VCaP (cell line): Measurements from ENCODE around the gene PANK2.

ENCODE experiments used
- H3K27ac ChIP-seq: fragments of 450-650 bp; 2 replicates; pipeline ENCODE4 v1.5.1; 2017
- TF ChIP-seq, protein P1 (sequence below): fragments of 450-650 bp; conservative IDR thresholded peaks from 2 replicates; pipeline ENCODE4 v1.5.1; 2017; ENCODE audit warnings: mild to moderate bottlenecking, moderate library complexity

The PANK2 gene

DNA sequence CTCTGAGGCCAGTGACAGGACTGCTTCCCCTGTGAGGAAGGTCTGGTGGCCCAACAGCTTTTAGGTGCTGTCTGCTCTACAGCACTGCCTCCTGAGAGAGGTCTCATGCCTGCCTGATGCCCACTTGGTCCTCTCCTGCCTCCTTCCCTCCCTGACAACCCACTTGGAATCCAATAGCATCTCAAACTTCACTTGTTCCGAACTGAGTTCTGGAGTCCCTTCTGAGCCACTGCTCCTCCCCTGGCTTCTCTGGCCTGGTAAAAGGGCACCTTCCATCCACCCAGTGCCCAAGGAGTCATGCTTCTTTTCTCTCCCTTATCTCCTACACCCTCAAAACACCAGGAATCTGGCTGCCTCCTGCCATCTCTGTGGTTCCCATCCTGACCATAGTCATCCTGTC lies 40.6 kb upstream of the PANK2 start:
- TF ChIP-seq, protein P1, sequence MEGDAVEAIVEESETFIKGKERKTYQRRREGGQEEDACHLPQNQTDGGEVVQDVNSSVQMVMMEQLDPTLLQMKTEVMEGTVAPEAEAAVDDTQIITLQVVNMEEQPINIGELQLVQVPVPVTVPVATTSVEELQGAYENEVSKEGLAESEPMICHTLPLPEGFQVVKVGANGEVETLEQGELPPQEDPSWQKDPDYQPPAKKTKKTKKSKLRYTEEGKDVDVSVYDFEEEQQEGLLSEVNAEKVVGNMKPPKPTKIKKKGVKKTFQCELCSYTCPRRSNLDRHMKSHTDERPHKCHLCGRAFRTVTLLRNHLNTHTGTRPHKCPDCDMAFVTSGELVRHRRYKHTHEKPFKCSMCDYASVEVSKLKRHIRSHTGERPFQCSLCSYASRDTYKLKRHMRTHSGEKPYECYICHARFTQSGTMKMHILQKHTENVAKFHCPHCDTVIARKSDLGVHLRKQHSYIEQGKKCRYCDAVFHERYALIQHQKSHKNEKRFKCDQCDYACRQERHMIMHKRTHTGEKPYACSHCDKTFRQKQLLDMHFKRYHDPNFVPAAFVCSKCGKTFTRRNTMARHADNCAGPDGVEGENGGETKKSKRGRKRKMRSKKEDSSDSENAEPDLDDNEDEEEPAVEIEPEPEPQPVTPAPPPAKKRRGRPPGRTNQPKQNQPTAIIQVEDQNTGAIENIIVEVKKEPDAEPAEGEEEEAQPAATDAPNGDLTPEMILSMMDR, result no peak
- H3K27ac ChIP-seq, result no peak overlapping the region; the same call in 1 of the 2 replicates

DNA sequence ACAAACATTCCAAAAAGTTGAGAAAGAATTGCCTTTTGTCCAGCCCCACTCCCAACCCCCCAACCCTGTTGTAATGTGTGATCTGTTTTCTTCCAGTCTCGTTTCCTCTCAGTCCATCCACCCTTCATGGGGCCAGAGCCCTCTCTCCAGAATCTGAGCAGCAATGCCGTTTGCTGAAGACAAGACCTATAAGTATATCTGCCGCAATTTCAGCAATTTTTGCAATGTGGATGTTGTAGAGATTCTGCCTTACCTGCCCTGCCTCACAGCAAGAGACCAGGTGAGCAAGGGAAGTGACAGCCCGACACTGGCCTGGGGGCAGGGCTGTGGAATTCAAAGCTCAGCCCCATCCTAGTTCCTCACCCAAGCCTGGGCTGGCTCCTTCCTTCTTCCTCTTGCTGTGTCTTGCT lies 34.7 kb upstream of the PANK2 start:
- TF ChIP-seq, protein P1, result no peak
- H3K27ac ChIP-seq, result no peak overlapping the region

DNA sequence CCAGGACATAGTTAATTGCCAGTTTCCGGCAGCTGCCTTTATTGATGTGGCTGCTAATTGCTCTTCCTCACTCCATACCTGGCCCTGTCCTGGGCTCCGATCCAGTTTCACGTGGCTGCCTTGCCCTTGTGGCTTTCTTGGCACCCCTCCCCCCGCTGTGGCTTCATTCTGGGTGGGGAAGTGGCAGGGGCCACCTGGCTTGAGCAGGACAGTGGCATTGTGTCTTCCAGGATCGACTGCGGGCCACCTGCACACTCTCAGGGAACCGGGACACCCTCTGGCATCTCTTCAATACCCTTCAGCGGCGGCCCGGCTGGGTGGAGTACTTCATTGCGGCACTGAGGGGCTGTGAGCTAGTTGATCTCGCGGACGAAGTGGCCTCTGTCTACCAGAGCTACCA lies 31.8 kb upstream of the PANK2 start:
- no peak overlapping the region for H3K27ac ChIP-seq
- TF ChIP-seq, protein P1, result no peak

DNA sequence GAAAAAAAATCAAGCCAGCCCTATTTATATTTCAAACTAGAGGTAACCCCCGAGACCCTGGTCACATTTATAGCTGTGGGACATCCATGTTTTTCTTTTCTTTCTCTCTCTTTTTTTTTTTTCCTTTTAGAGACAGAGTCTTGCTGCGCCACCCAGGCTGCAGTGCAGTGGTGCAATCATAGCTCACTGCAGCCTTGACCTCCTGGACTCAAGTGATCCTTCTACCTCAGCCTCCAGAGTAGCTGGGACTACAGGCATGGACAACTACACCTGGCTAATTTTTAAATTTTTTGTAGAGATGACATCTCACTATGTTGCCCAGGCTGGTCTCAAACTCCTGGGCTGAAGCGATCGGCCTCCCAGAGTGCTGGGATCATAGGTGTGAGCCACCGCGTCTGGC lies 30.5 kb upstream of the PANK2 start:
- TF ChIP-seq, protein P1, result no peak
- H3K27ac ChIP-seq, result no peak overlapping the region

DNA sequence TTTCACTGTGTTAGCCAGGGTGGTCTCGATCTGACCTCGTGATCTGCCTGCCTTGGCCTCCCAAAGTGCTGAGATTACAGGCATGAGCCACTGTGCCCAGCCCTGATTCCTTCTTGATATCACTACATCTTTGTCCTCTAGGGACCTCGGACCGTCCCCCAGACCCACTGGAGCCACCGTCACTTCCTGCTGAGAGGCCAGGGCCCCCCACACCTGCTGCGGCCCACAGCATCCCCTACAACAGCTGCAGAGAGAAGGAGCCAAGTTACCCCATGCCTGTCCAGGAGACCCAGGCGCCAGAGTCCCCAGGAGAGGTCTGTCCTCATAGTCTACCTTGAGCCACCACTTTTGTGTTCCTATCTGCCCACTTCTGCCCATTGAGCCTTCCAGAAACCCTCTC lies 28.0 kb upstream of the PANK2 start:
- TF ChIP-seq, protein P1, result no peak
- no peak overlapping the region for H3K27ac ChIP-seq

DNA sequence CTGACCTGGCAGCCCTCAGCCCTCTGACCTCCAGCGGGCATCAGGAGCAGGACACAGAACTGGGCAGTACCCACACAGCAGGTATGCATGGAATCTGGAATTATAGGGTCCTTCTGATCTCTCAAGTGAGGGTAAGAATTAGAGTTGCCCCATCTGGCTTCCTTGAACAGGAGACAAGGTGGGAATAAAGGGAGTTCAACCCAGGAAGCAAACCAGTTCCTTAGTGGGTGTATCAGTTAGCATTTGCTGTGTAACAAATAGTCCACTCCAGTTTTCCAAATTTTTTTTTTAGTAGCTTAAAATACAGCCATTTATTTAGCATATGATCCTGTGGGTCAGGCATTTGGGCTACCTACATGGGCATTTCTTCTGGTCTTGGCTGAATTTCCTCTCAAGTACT lies 26.9 kb upstream of the PANK2 start:
- TF ChIP-seq, protein P1, result no peak
- H3K27ac ChIP-seq, result no peak overlapping the region

DNA sequence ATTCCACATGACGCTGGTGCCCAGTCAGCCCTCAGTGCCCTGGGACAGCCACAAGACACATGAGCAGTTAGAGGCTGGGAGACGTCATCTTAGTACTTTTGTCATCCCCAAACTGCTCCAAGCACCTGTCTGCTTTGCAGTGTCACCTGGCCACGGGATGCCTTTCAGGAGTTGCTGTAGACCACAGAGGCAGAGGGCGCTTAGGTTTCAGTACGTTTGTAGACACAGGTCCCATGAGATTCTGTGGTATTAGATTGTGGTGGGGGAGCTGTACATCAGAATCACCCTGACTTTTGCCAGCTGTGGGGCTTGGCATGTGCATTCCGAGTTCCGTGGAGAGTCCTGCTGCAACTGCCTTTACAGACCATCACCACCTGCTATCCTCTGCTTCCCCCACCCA lies 25.9 kb upstream of the PANK2 start:
- TF ChIP-seq, protein P1, result no peak
- H3K27ac ChIP-seq, result no peak overlapping the region

DNA sequence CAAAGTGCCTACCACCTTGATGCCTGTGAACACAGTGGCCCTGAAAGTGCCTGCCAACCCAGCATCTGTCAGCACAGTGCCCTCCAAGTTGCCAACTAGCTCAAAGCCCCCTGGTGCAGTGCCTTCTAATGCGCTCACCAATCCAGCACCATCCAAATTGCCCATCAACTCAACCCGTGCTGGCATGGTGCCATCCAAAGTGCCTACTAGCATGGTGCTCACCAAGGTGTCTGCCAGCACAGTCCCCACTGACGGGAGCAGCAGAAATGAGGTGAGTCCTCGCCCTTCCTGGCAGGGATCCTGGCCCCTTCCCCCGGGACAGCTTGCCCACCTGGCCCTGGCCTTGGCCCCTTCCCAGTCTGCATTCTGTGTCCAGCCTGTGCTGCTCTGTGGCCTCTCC lies 24.7 kb upstream of the PANK2 start:
- TF ChIP-seq, protein P1, result no peak
- no peak overlapping the region for H3K27ac ChIP-seq
